ENCODE data around the gene NDUFAF2.

GRCh38 chr5:61137835-61138234 lies 192.8 kb downstream of the NDUFAF2 start:
- no peak for TF ChIP-seq GATA2 (IDR thresholded peaks at IDR 0.05; ENCODE audit: low read depth, low read length)
- no peak for TF ChIP-seq GATA3 (IDR thresholded peaks at IDR 0.05; ENCODE audit: low read depth, low read length)

Data from SH-SY5Y (cell line).